A549 (cell line): ENCODE measurements around the gene CXCL6. TPM values are rescaled to one million over a fixed set of nuclear protein-coding genes. Genes with fewer than 3 reads are reported as not detected.
A peak's percentile ranks its signal among the peaks of the same experiment; 100 is the strongest.

Experiments used
- ATAC-seq, 2 experiments: fragments of 200-7000 bp in 1 of 2; fragments of >200 bp in 1 of 2; cut with Nextera tagmentation in 1 of 2; cut with Tn5 transposase in 1 of 2; 3 replicates each; pipeline versions ENCODE4 v1.8.0 to v1.9.1; 2018 to 2020; ENCODE audit warnings: mild to moderate bottlenecking in 1 of 2, moderate library complexity in 1 of 2
- CTCF ChIA-PET: fragments of 300-600 bp; sonication (Branson Sonifier 250); formaldehyde crosslinking; extraction: SDS; loops from one replicate; lab custom pipeline; 2021; ENCODE audit warnings: antibody characterized with exemption, inconsistent platforms; lab: Yijun Ruan, JAX
- POLR2A ChIA-PET: fragments of 350-600 bp; formaldehyde crosslinking; extraction: SDS; loops from one replicate; lab custom pipeline; 2021; ENCODE audit warnings: antibody characterized with exemption, inconsistent platforms; lab: Yijun Ruan, JAX
- DNase-seq, 2 experiments: peaks; one replicate each; pipeline versions ENCODE4 v3.0.0 to v3.0.0-alpha.2; 2011 to 2016; ENCODE audit warnings: low read depth in 1 of 2, low spot score in 1 of 2
- FAIRE-seq: peaks from 2 replicates; lab custom pipeline; 2011; peaks lifted over from hg19 to GRCh38; lab: Jason Lieb, UNC
- H3K27ac ChIP-seq, 2 experiments: fragments of >200 bp; sonication (Bioruptor Twin); formaldehyde crosslinking; 3 replicates each; pipeline ENCODE4 v1.5.1; 2016 to 2017
- H3K4me1 ChIP-seq: fragments of >200 bp; sonication (Bioruptor Twin); formaldehyde crosslinking; 3 replicates; pipeline ENCODE4 v1.6.1; 2016
- H3K4me2 ChIP-seq: fragments of >200 bp; sonication (Bioruptor Twin); formaldehyde crosslinking; 3 replicates; pipeline ENCODE4 v1.6.1; 2016
- H3K4me3 ChIP-seq: fragments of >200 bp; sonication (Bioruptor Twin); formaldehyde crosslinking; 3 replicates; pipeline ENCODE4 v1.5.1; 2016
- H3K9me3 ChIP-seq: fragments of >200 bp; sonication (Bioruptor Twin); formaldehyde crosslinking; 3 replicates; pipeline ENCODE4 v1.6.1; 2016
- BHLHE40 ChIP-seq: IDR thresholded peaks from 2 replicates; pipeline ENCODE4 v1.6.1; 2012; ENCODE audit warnings: low read depth, low read length, inconsistent platforms
- CHD4 ChIP-seq: fragments of 200-600 bp; sonication (generic); IDR thresholded peaks from 2 replicates; pipeline ENCODE4 v1.6.1; 2016; ENCODE audit warnings: antibody characterized with exemption, mild to moderate bottlenecking, borderline replicate concordance
- EHF ChIP-seq: fragments of 250-450 bp; sonication (Bioruptor Pico); IDR thresholded peaks from 2 replicates; pipeline ENCODE4 v1.5.0; 2020; ENCODE audit warnings: mild to moderate bottlenecking
- EHMT2 ChIP-seq: fragments of 200-600 bp; sonication (generic); IDR thresholded peaks from 2 replicates; pipeline ENCODE4 v1.6.1; 2016; ENCODE audit warnings: antibody characterized with exemption, low read depth, mild to moderate bottlenecking, moderate library complexity
- ELK1 ChIP-seq: fragments of 150-350 bp; IDR thresholded peaks from 2 replicates; pipeline ENCODE4 v1.6.1; 2014; ENCODE audit warnings: low read depth, mild to moderate bottlenecking, low read length
- EP300 ChIP-seq, 2 experiments: fragments of >200 bp; sonication (Bioruptor Twin); formaldehyde crosslinking; IDR thresholded peaks; 2 replicates in 1 of 2; 3 replicates in 1 of 2; pipeline ENCODE4 v1.6.1; 2016 to 2017
- ESRRA ChIP-seq: fragments of 150-350 bp; IDR thresholded peaks from 2 replicates; pipeline ENCODE4 v1.6.1; 2014; ENCODE audit warnings: mild to moderate bottlenecking, low read length, borderline replicate concordance
- FOSB ChIP-seq: fragments of 250-450 bp; sonication (Bioruptor Pico); IDR thresholded peaks from 2 replicates; pipeline ENCODE4 v1.5.0; 2020; ENCODE audit warnings: mild to moderate bottlenecking, moderate library complexity
- FOSL2 ChIP-seq, 2 experiments: fragments of 450-650 bp in 1 of 2; fragments of >200 bp in 1 of 2; sonication (Bioruptor Twin) in 1 of 2; formaldehyde crosslinking; IDR thresholded peaks; 2 replicates each; pipeline versions ENCODE4 v1.5.0 to v1.6.1; 2016 to 2020; ENCODE audit warnings: mild to moderate bottlenecking in 1 of 2, moderate library complexity in 1 of 2
- GATA3 ChIP-seq: IDR thresholded peaks from 2 replicates; pipeline ENCODE4 v1.6.1; 2012; ENCODE audit warnings: borderline replicate concordance
- HOXB13 ChIP-seq: fragments of 250-450 bp; sonication (Bioruptor Pico); IDR thresholded peaks from 2 replicates; pipeline ENCODE4 v1.5.0; 2020; ENCODE audit warnings: low read depth, mild to moderate bottlenecking, moderate library complexity
- JUNB ChIP-seq: fragments of >200 bp; sonication (Bioruptor Twin); formaldehyde crosslinking; IDR thresholded peaks from 2 replicates; pipeline ENCODE4 v1.6.1; 2016
- KDM5A ChIP-seq: fragments of 200-600 bp; sonication (generic); IDR thresholded peaks from 2 replicates; pipeline ENCODE4 v1.6.1; 2016; ENCODE audit warnings: antibody characterized with exemption, mild to moderate bottlenecking
- MAFK ChIP-seq: fragments of 450-650 bp; IDR thresholded peaks from 2 replicates; pipeline ENCODE4 v1.6.1; 2014; ENCODE audit not compliant: partially characterized antibody
- MAZ ChIP-seq: fragments of 150-350 bp; IDR thresholded peaks from 2 replicates; pipeline ENCODE4 v1.6.1; 2014; ENCODE audit warnings: antibody characterized with exemption, low read depth, low read length, borderline replicate concordance
- MYC ChIP-seq: IDR thresholded peaks from 2 replicates; pipeline ENCODE4 v1.6.1; 2012; ENCODE audit warnings: mild to moderate bottlenecking, inconsistent platforms, low read length, improper control_type of control experiment, borderline replicate concordance
- PHF8 ChIP-seq: fragments of 200-600 bp; sonication (generic); IDR thresholded peaks from 2 replicates; pipeline ENCODE4 v1.6.1; 2016; ENCODE audit warnings: low read depth, mild to moderate bottlenecking, antibody characterized with exemption, moderate library complexity, borderline replicate concordance
- RCOR1 ChIP-seq: fragments of 150-350 bp; IDR thresholded peaks from 2 replicates; pipeline ENCODE4 v1.6.1; 2014; ENCODE audit warnings: antibody characterized with exemption, low read length, low read depth
- TP53 ChIP-seq: fragments of 250-450 bp; sonication (Bioruptor Pico); IDR thresholded peaks from 2 replicates; pipeline ENCODE4 v1.5.0; 2021; ENCODE audit warnings: mild to moderate bottlenecking, moderate library complexity
- WGBS: methylation state at CpG from one replicate; pipeline ENCODE4 v1.1.6; 2017; ENCODE audit errors: missing lambda C conversion rate; 5-methylcytosine and 5-hydroxymethylcytosine counted together
- polyA plus RNA-seq, 4 experiments: library from polyadenylated mRNA; depleted of rRNA in 3 of 4; stranded (reverse); fragments of >200 nt; fragmentation: RNase III in 1 of 4; extraction: RNeasy Plus Mini Kit Qiagen cat#74134 plus additional on column Dnase treatment in 1 of 4; gene quantifications; 2 replicates in 3 of 4; 3 replicates in 1 of 4; pipeline ENCODE4 v1.2.3, GENCODE V29; 2011 to 2017
- TF ChIP-seq, protein P1 (sequence below): IDR thresholded peaks from 2 replicates; pipeline ENCODE4 v1.6.1; 2012
- TF ChIP-seq, protein P2 (sequence below): fragments of 200-600 bp; sonication (generic); IDR thresholded peaks from 2 replicates; pipeline ENCODE4 v1.6.1; 2016; ENCODE audit warnings: antibody characterized with exemption, mild to moderate bottlenecking, moderate library complexity

Gene CXCL6
- polyA plus RNA-seq, 2 of the 4 experiments (the other 2 are of a cell fraction): 0.06 TPM; not detected in 1

DNA sequence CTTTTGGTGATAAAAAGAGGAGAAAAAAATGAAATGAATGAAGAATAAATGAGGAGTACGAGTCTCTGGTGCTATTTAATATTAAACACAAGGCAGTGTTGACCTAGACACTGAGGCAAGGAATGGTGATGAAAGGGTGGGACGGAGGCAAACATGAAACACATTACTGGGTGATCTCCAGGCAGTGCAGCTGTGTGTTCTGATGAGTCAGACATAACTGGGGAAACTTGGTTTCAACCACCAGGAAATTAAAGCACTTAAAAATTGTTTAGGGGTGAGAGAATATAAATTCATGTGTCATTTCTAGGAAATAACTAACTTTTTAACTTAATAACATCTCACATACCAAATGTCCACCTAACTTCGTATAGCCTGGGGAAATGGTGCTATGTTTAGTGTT is 19.7 kb upstream of the CXCL6 start:
- FAIRE-seq (no peak), DNase-seq (peak in 1 of 2 experiments; percentile 66), ATAC-seq (peak; percentile 66 to 74; a peak in 4 of 6 replicates)
- ChIA-PET POLR2A (no interaction called here), CTCF (interaction anchor here (1.2 to 1.3 kb wide), 2 partner anchors 11 to 76 kb away, joined by 3 read pairs; no protein-coding TSS in a partner anchor)
- 5% methylated on average over 3 of the region's 3 CpGs for WGBS
- Histone ChIP-seq H3K4me2 (peak overlapping the region; percentile 54), H3K4me1 (peaks cover 20% of the 10 kb centered on the region), H3K4me3 (no peak overlapping the region), H3K9me3 (no peaks in the 10 kb centered on the region), H3K27ac (peak overlapping the region; percentile 68 to 83)
- TF ChIP-seq CHD4: no peak
- TF ChIP-seq JUNB: peak; percentile 72
- no peak for TF ChIP-seq MAZ
- TF ChIP-seq PHF8: no peak
- no peak for TF ChIP-seq HOXB13 (CRISPR knock-in tag)
- TF ChIP-seq EHMT2: no peak
- no peak for TF ChIP-seq MYC
- peak; percentile 23; the same call in 1 of the 2 replicates for TF ChIP-seq GATA3
- no peak for TF ChIP-seq KDM5A
- no peak for TF ChIP-seq TP53
- TF ChIP-seq FOSL2 (IDR thresholded peaks at IDR 0.05): peak; percentile 24; the same call in 1 of the 2 replicates
- peak; percentile 48; the same call in 1 of the 2 replicates for TF ChIP-seq FOSL2 (CRISPR knock-in tag; IDR thresholded peaks at IDR 0.05)
- peak in 1 of 2 experiments; percentile 27; a peak in 2 of 5 replicates for TF ChIP-seq EP300 (IDR thresholded peaks at IDR 0.05)
- TF ChIP-seq ELK1: no peak
- TF ChIP-seq FOSB: no peak
- TF ChIP-seq RCOR1: no peak
- TF ChIP-seq MAFK: peak; percentile 42
- TF ChIP-seq ESRRA: no peak
- TF ChIP-seq BHLHE40: no peak
- TF ChIP-seq, protein P1, sequence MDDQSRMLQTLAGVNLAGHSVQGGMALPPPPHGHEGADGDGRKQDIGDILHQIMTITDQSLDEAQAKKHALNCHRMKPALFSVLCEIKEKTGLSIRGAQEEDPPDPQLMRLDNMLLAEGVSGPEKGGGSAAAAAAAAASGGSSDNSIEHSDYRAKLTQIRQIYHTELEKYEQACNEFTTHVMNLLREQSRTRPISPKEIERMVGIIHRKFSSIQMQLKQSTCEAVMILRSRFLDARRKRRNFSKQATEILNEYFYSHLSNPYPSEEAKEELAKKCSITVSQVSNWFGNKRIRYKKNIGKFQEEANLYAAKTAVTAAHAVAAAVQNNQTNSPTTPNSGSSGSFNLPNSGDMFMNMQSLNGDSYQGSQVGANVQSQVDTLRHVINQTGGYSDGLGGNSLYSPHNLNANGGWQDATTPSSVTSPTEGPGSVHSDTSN: no peak

GRCh38 chr4:73817341-73817740 is 19.1 kb upstream of the CXCL6 start:
- Histone ChIP-seq H3K4me2 (peak overlapping the region; percentile 54), H3K4me3 (no peak overlapping the region), H3K4me1 (peaks cover 20% of the 10 kb centered on the region), H3K27ac (peak overlapping the region; percentile 36 to 68), H3K9me3 (no peaks in the 10 kb centered on the region)
- FAIRE-seq (no peak), ATAC-seq (no peak), DNase-seq (no peak)
- POLR2A ChIA-PET: no interaction called here
- TF ChIP-seq, protein P2, sequence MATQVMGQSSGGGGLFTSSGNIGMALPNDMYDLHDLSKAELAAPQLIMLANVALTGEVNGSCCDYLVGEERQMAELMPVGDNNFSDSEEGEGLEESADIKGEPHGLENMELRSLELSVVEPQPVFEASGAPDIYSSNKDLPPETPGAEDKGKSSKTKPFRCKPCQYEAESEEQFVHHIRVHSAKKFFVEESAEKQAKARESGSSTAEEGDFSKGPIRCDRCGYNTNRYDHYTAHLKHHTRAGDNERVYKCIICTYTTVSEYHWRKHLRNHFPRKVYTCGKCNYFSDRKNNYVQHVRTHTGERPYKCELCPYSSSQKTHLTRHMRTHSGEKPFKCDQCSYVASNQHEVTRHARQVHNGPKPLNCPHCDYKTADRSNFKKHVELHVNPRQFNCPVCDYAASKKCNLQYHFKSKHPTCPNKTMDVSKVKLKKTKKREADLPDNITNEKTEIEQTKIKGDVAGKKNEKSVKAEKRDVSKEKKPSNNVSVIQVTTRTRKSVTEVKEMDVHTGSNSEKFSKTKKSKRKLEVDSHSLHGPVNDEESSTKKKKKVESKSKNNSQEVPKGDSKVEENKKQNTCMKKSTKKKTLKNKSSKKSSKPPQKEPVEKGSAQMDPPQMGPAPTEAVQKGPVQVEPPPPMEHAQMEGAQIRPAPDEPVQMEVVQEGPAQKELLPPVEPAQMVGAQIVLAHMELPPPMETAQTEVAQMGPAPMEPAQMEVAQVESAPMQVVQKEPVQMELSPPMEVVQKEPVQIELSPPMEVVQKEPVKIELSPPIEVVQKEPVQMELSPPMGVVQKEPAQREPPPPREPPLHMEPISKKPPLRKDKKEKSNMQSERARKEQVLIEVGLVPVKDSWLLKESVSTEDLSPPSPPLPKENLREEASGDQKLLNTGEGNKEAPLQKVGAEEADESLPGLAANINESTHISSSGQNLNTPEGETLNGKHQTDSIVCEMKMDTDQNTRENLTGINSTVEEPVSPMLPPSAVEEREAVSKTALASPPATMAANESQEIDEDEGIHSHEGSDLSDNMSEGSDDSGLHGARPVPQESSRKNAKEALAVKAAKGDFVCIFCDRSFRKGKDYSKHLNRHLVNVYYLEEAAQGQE: peak; percentile 69; the same call in 1 of the 2 replicates
- TF ChIP-seq EHF (CRISPR knock-in tag): no peak
- 63% methylated on average over 1 of the region's 1 CpG for WGBS
- CTCF ChIA-PET: interaction anchor here (1.2 to 1.3 kb wide), 2 partner anchors 11 to 76 kb away, joined by 3 read pairs; no protein-coding TSS in a partner anchor
